Vagina (tissue), 2 donors: Measurements from ENCODE around the gene LIFR.

Source experiments
- POLR2AphosphoS5 ChIP-seq, 2 donors: sonication (generic); formaldehyde crosslinking; IDR thresholded peaks; one replicate each; pipeline ENCODE4 v1.9.0; 2017; ENCODE audit warnings: antibody characterized with exemption in 2 of 2, mild to moderate bottlenecking in 2 of 2, low read depth in 1 of 2; ENCODE audit not compliant: insufficient read depth in 1 of 2
- TF ChIP-seq, protein P1 (sequence below), 3 experiments: fragments of 450-650 bp in 2 of 3; fragments of 200-600 bp in 1 of 3; sonication (generic) in 1 of 3; IDR thresholded peaks; one replicate each; pipeline ENCODE4 v1.5.1; 2017 to 2019; ENCODE audit warnings: antibody characterized with exemption in 3 of 3, mild to moderate bottlenecking in 2 of 3, moderate library complexity in 2 of 3

DNA sequence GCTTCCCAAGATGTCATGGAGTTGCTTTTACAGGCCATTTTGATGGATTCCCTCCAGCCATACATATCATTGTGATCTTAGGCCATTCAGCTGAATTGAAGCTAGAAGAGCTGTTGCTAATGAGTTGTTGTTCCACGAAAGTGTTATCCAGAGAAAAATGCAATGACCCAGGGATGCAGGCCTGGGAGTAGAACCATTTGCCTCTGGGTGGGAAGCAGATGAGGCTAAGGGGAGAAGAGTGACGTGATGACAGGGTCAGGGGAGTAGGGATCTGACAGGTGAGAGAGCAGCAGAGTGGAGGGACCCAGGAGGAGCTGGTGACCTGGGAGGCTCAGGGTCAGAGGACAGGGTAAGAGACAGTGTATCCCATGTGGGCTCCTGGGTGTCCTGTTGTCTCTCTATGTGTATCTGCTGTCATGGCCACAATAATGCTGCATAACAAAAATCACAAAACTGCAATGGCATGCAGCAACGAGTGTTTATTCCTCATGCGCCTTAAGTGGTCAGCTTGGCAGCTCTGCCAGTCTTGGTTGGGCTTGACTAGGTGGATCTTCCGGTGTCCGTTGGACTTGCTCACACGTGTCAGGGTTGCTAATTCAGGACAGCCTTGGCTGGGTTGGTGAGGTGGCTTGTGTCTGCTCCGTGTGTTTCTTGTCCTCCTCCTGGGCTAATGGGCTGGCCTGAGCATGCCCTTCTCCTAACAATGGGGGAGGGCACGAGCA, 90.6 kb downstream of the LIFR start:
- TF ChIP-seq, protein P1, sequence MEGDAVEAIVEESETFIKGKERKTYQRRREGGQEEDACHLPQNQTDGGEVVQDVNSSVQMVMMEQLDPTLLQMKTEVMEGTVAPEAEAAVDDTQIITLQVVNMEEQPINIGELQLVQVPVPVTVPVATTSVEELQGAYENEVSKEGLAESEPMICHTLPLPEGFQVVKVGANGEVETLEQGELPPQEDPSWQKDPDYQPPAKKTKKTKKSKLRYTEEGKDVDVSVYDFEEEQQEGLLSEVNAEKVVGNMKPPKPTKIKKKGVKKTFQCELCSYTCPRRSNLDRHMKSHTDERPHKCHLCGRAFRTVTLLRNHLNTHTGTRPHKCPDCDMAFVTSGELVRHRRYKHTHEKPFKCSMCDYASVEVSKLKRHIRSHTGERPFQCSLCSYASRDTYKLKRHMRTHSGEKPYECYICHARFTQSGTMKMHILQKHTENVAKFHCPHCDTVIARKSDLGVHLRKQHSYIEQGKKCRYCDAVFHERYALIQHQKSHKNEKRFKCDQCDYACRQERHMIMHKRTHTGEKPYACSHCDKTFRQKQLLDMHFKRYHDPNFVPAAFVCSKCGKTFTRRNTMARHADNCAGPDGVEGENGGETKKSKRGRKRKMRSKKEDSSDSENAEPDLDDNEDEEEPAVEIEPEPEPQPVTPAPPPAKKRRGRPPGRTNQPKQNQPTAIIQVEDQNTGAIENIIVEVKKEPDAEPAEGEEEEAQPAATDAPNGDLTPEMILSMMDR (IDR thresholded peaks at IDR 0.05), result no peak
- no peak for TF ChIP-seq POLR2AphosphoS5 (IDR thresholded peaks at IDR 0.05; ENCODE audit: insufficient read depth in 1 of 2, low read depth in 1 of 2)
